Aorta (tissue), 5 donors: Measurements from ENCODE around the gene ANKRD55. TPM values are rescaled to one million over a fixed set of nuclear protein-coding genes. Genes with fewer than 3 reads are reported as not detected.
"Not testable (repeated sequence)": the region's sequence is repeated elsewhere in the genome, so short reads cannot be mapped to it uniquely, and the experiment has no call there.

Source experiments
- ATAC-seq: fragments of 200-7000 bp; cut with Tn5 transposase; one replicate; pipeline ENCODE4 v1.9.1; 2022; ENCODE audit warnings: moderate library complexity; ENCODE audit not compliant: low FRiP score
- DNase-seq, 2 donors: peaks; one replicate each; pipeline ENCODE4 v3.0.0-alpha.2; 2020
- H3K27ac ChIP-seq, 2 donors: one replicate each; pipeline ENCODE4 v1.5.1; 2013; ENCODE audit warnings: low read length in 2 of 2, mild to moderate bottlenecking in 2 of 2, moderate library complexity in 2 of 2, control low read depth in 1 of 2, inconsistent platforms in 1 of 2, low read depth in 1 of 2
- H3K27me3 ChIP-seq, 2 donors: one replicate each; pipeline ENCODE4 v1.6.1; 2013; ENCODE audit warnings: control low read depth in 1 of 2, low read length in 1 of 2, mild to moderate bottlenecking in 1 of 2, moderate library complexity in 1 of 2; ENCODE audit not compliant: insufficient read depth in 2 of 2, control insufficient read depth in 1 of 2
- H3K36me3 ChIP-seq, 2 donors: one replicate each; pipeline ENCODE4 v1.6.1; 2013; ENCODE audit warnings: control low read depth in 1 of 2, low read length in 1 of 2, mild to moderate bottlenecking in 1 of 2; ENCODE audit not compliant: insufficient read depth in 2 of 2, control insufficient read depth in 1 of 2
- H3K4me1 ChIP-seq, 2 donors: one replicate each; pipeline ENCODE4 v1.6.1; 2013; ENCODE audit warnings: low read length in 2 of 2, control low read depth in 1 of 2, mild to moderate bottlenecking in 1 of 2, moderate library complexity in 1 of 2; ENCODE audit not compliant: insufficient read depth in 2 of 2, control insufficient read depth in 1 of 2
- H3K4me3 ChIP-seq, 2 donors: one replicate each; pipeline ENCODE4 v1.5.1; 2013; ENCODE audit warnings: low read length in 2 of 2, control low read depth in 1 of 2, mild to moderate bottlenecking in 1 of 2
- H3K9me3 ChIP-seq: one replicate; pipeline ENCODE4 v1.6.1; 2013; ENCODE audit warnings: mild to moderate bottlenecking, low read length; ENCODE audit not compliant: control insufficient read depth
- WGBS, 2 donors: extraction: QIAGEN DNeasy Blood & Tissue Kit; methylation state at CpG; one replicate each; pipeline ENCODE4 v1.1.7; 2013; 5-methylcytosine and 5-hydroxymethylcytosine counted together
- intact Hi-C, 2 donors: fragments of 100-400 bp; cut with DNase I; formaldehyde crosslinking; loops; one replicate each; pipeline versions ENCODE4 v1.14.2 to v1.15.0; 2022
- polyA plus RNA-seq, 2 donors: library from polyadenylated mRNA; stranded (reverse); fragments of 200-250 nt; gene quantifications; one replicate each; pipeline ENCODE4 v1.2.3, GENCODE V29; 2013
- total RNA-seq, 2 donors: library from RNA; stranded (reverse); fragmentation: NEBNext Ultra II Directional; extraction: Animal tissue kit (Norgen Biotek cat#: 25700); gene quantifications; one replicate each; pipeline ENCODE4 v1.2.1, GENCODE V29; 2021
- donor health status: healthy with polysubstance abuse.
- donor health status: Bipolar disorder and iron deficiency.
- donor health status: DM: no; HTN: no; CAD: no.
- donor health status: DM: no; HTN: no; CAD: no.
- donor health status: DM: yes; HTN: yes; CAD: no.

ANKRD55 gene
- total and polyA plus RNA-seq, 4 donors: 0.32 to 0.48 TPM; not detected in 2

DNA sequence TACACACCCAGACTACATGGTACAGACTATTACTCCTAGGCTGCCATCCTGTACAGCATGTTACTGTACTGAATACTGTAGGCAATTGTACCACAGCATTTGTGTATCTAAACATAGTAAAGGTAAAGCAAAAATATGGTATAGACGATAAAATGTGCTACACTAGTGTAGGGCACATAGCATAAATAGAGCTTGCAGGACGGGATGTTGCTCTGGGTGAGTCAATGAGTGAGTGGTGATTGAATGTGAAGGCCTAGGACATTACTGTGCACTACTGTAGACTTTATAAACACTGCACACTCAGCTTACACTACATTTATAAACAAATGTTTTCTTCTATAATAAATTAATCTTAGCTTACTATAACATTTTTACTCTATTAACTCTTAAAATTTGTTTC lies 25.6 kb downstream of the ANKRD55 start:
- H3K4me1 ChIP-seq: no peaks in the 10 kb centered on the region
- no peaks in the 10 kb centered on the region for H3K27me3 ChIP-seq
- no peak overlapping the region for H3K27ac ChIP-seq
- ATAC-seq: no peak
- intact Hi-C loops: no loop called here
- H3K4me3 ChIP-seq: no peak overlapping the region
- no peaks in the 10 kb centered on the region for H3K36me3 ChIP-seq
- H3K9me3 ChIP-seq: no peaks in the 10 kb centered on the region
- 67 to 78% methylated on average over 2 of the region's 2 CpGs for WGBS, 2 donors
- no peak for DNase-seq

- DNase-seq: no peak
- H3K4me3 ChIP-seq: no peak overlapping the region
- no peak overlapping the region for H3K27ac ChIP-seq
- intact Hi-C loops: no loop called here
- WGBS, 2 donors: 58 to 62% methylated on average over 7 of the region's 7 CpGs
- no peaks in the 10 kb centered on the region for H3K4me1 ChIP-seq
- no peaks in the 10 kb centered on the region for H3K9me3 ChIP-seq
- no peaks in the 10 kb centered on the region for H3K36me3 ChIP-seq
- no peaks in the 10 kb centered on the region for H3K27me3 ChIP-seq
- no peak for ATAC-seq
These were observed 26.8 kb downstream of the ANKRD55 start for GRCh38 chr5:56206126-56206910.

GRCh38 chr5:56203936-56204335 lies 29.2 kb downstream of the ANKRD55 start:
- not testable (repeated sequence) for H3K9me3 ChIP-seq, H3K27me3 ChIP-seq, H3K27ac ChIP-seq, H3K36me3 ChIP-seq, DNase-seq, H3K4me1 ChIP-seq, H3K4me3 ChIP-seq, ATAC-seq
- intact Hi-C loops: loop anchor here in 1 of 2 donors (5.0 kb wide), 1 partner anchor 267 kb away; no protein-coding TSS in a partner anchor

- Histone ChIP-seq H3K9me3 (no peaks in the 10 kb centered on the region), H3K27ac (no peak overlapping the region), H3K4me1 (no peaks in the 10 kb centered on the region), H3K27me3 (no peaks in the 10 kb centered on the region), H3K36me3 (no peaks in the 10 kb centered on the region), H3K4me3 (no peak overlapping the region)
- ATAC-seq: no peak
- intact Hi-C loops: loop anchor here in 1 of 2 donors (5.0 kb wide), 1 partner anchor 265 kb away; no protein-coding TSS in a partner anchor
- WGBS, 2 donors: 46 to 52% methylated on average over 3 of the region's 3 CpGs
- no peak for DNase-seq
These were observed 30.6 kb downstream of the ANKRD55 start for GRCh38 chr5:56202483-56202882.

DNA sequence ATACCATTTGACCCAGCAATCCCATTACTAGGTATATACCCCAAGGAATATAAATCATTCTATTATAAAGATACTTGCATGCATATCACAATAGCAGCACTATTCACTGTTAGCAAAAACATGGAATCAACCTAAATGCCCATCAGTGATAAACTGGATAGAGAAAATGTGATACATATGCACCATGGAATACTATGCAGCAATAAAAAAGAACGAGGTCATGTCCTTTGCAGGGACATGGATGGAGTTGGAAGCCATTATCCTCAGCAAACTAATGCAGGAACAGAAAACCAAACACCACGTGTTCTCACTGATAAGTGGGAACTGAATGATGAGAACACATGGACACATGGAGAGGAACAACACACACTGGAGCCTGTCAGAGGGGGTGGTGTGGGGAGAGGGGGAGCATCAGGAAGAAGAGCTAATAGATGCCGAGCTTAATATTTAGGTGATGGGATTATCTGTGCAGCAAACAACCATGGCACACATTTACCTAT lies 31.3 kb downstream of the ANKRD55 start:
- H3K27me3 ChIP-seq, ATAC-seq, H3K4me1 ChIP-seq, H3K4me3 ChIP-seq, DNase-seq, H3K9me3 ChIP-seq, H3K27ac ChIP-seq, H3K36me3 ChIP-seq: not testable (repeated sequence)
- intact Hi-C loops: loop anchor here (2.0 to 5.0 kb wide), 2 partner anchors 265 kb away; no protein-coding TSS in a partner anchor
- 86 to 91% methylated on average over 3 of the region's 3 CpGs for WGBS, 2 donors

GRCh38 chr5:56200971-56201666 lies 32.0 kb downstream of the ANKRD55 start:
- H3K27ac ChIP-seq: no peak overlapping the region
- DNase-seq: peak in 1 of 2 donors; percentile 54
- no peak overlapping the region for H3K4me3 ChIP-seq
- H3K36me3 ChIP-seq: no peaks in the 10 kb centered on the region
- 37 to 40% methylated on average over 5 of the region's 5 CpGs for WGBS, 2 donors
- no peaks in the 10 kb centered on the region for H3K27me3 ChIP-seq
- intact Hi-C loops: loop anchor here (2.0 to 5.0 kb wide), 2 partner anchors 264 kb away; no protein-coding TSS in a partner anchor
- peak; percentile 86 for ATAC-seq
- no peaks in the 10 kb centered on the region for H3K9me3 ChIP-seq
- no peaks in the 10 kb centered on the region for H3K4me1 ChIP-seq

- DNase-seq (no peak), ATAC-seq (no peak)
- no peaks in the 10 kb centered on the region for H3K36me3 ChIP-seq
- 6 to 8% methylated on average over 1 of the region's 1 CpG for WGBS, 2 donors
- no peaks in the 10 kb centered on the region for H3K9me3 ChIP-seq
- intact Hi-C loops: no loop called here
- H3K4me3 ChIP-seq: no peak overlapping the region
- no peaks in the 10 kb centered on the region for H3K27me3 ChIP-seq
- no peaks in the 10 kb centered on the region for H3K4me1 ChIP-seq
- no peak overlapping the region for H3K27ac ChIP-seq
These were observed 38.1 kb downstream of the ANKRD55 start for GRCh38 chr5:56195016-56195415.

DNA sequence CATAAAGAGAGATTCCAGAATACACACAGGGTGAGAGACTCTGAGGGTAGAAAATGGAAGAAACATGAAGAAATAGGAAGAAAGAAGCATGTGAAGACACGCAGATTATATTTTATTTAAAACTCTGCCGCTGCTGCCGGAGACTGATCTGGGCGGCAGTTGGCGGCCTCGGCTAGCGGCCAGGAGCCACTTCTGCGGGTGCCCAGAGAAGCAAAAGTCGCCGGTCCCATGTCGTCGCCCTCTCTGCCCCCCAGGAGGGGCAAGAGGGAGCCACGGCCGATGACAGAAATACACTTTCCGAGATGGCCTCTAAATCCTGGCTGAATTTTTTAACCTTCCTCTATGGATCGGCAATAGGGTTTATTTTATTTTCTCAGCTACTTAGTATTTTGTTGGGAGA lies 40.9 kb downstream of the ANKRD55 start:
- no peaks in the 10 kb centered on the region for H3K9me3 ChIP-seq
- ATAC-seq (no peak), DNase-seq (no peak)
- intact Hi-C loops: no loop called here
- H3K36me3 ChIP-seq: no peaks in the 10 kb centered on the region
- H3K4me3 ChIP-seq: no peak overlapping the region
- 76 to 91% methylated on average over 16 of the region's 16 CpGs for WGBS, 2 donors
- H3K27ac ChIP-seq: no peak overlapping the region
- H3K4me1 ChIP-seq: no peaks in the 10 kb centered on the region
- H3K27me3 ChIP-seq: no peaks in the 10 kb centered on the region
